GM23338 (cell line): ENCODE results near the gene CRYM. TPM values are rescaled to one million over a fixed set of nuclear protein-coding genes. Genes with fewer than 3 reads are reported as not detected.

Experiments
- ATAC-seq: fragments of 200-7000 bp; cut with Tn5 transposase; 3 replicates; pipeline ENCODE4 v1.9.1; 2020
- DNase-seq: peaks from one replicate; pipeline ENCODE4 v3.0.0-alpha.2; 2015; ENCODE audit warnings: low spot score
- H2AFZ ChIP-seq: fragments of 200-600 bp; sonication (generic); 2 replicates; pipeline ENCODE4 v1.8.0; 2016; ENCODE audit warnings: antibody characterized with exemption, mild to moderate bottlenecking, moderate library complexity
- H3F3A ChIP-seq: fragments of 200-600 bp; sonication (generic); replicated peaks from 2 replicates; pipeline ENCODE4 v1.8.0; 2017; ENCODE audit warnings: antibody characterized with exemption, mixed run types, low read depth
- H3K27ac ChIP-seq: fragments of 200-600 bp; sonication (generic); 2 replicates; pipeline ENCODE4 v1.6.1; 2016; ENCODE audit warnings: low read depth
- H3K27me3 ChIP-seq: fragments of 200-600 bp; sonication (generic); 2 replicates; pipeline ENCODE4 v1.8.0; 2016; ENCODE audit warnings: mild to moderate bottlenecking, mixed run types, moderate library complexity; ENCODE audit not compliant: insufficient read depth
- H3K36me3 ChIP-seq: fragments of 200-600 bp; sonication (generic); 2 replicates; pipeline ENCODE4 v1.8.0; 2016; ENCODE audit warnings: mild to moderate bottlenecking; ENCODE audit not compliant: insufficient read depth
- H3K4me1 ChIP-seq: fragments of 200-600 bp; sonication (generic); 2 replicates; pipeline ENCODE4 v1.8.0; 2016; ENCODE audit warnings: mild to moderate bottlenecking, moderate library complexity; ENCODE audit not compliant: insufficient read depth
- H3K4me2 ChIP-seq: fragments of 200-600 bp; sonication (generic); 2 replicates; pipeline ENCODE4 v1.7.1; 2017; ENCODE audit warnings: mixed run types
- H3K4me3 ChIP-seq: fragments of 200-600 bp; sonication (generic); 2 replicates; pipeline ENCODE4 v1.6.1; 2016; ENCODE audit warnings: mixed run types
- H3K79me2 ChIP-seq: fragments of 200-600 bp; sonication (generic); replicated peaks from 2 replicates; pipeline ENCODE4 v1.8.0; 2017; ENCODE audit warnings: mild to moderate bottlenecking; ENCODE audit not compliant: insufficient read depth
- H3K9me2 ChIP-seq: fragments of 200-600 bp; sonication (generic); 2 replicates; pipeline ENCODE4 v1.8.0; 2017; ENCODE audit not compliant: insufficient read depth
- H4K20me1 ChIP-seq: fragments of 200-600 bp; sonication (generic); replicated peaks from 2 replicates; pipeline ENCODE4 v1.8.0; 2017; ENCODE audit warnings: mild to moderate bottlenecking; ENCODE audit not compliant: insufficient read depth
- H3K27ac Mint-ChIP-seq: 2 replicates; pipeline ENCODE4 v1.8.0; 2020; ENCODE audit warnings: inconsistent platforms, mild to moderate bottlenecking, moderate library complexity, mixed read lengths
- H3K27me3 Mint-ChIP-seq: 3 replicates; pipeline ENCODE4 v1.8.0; 2022; ENCODE audit warnings: low read depth, mild to moderate bottlenecking, moderate library complexity, mixed read lengths, inconsistent platforms; ENCODE audit not compliant: insufficient read depth, poor library complexity
- H3K36me3 Mint-ChIP-seq: 3 replicates; pipeline ENCODE4 v1.8.0; 2021; ENCODE audit warnings: low read depth, mild to moderate bottlenecking, inconsistent platforms, moderate library complexity, mixed read lengths
- H3K4me1 Mint-ChIP-seq: 3 replicates; pipeline ENCODE4 v1.8.0; 2020; ENCODE audit warnings: mild to moderate bottlenecking, inconsistent platforms, mixed read lengths
- H3K4me3 Mint-ChIP-seq: 3 replicates; pipeline ENCODE4 v1.8.0; 2021; ENCODE audit warnings: moderate library complexity, mild to moderate bottlenecking, inconsistent platforms, mixed read lengths
- H3K9me3 Mint-ChIP-seq: 3 replicates; pipeline ENCODE4 v1.8.0; 2020; ENCODE audit warnings: moderate library complexity, mild to moderate bottlenecking, inconsistent platforms, mixed read lengths
- ETS1 ChIP-seq: IDR thresholded peaks from 2 replicates; pipeline ENCODE4 v1.6.1; 2016; ENCODE audit warnings: antibody characterized with exemption
- EZH2 ChIP-seq: fragments of 200-600 bp; sonication (generic); IDR thresholded peaks from one replicate; pipeline ENCODE4 v1.8.0; 2017; ENCODE audit warnings: antibody characterized with exemption, mild to moderate bottlenecking, low read depth; ENCODE audit not compliant: unreplicated experiment
- EZH2phosphoT487 ChIP-seq: fragments of 200-600 bp; sonication (generic); IDR thresholded peaks from one replicate; pipeline ENCODE4 v1.8.1; 2018; ENCODE audit warnings: antibody characterized with exemption; ENCODE audit not compliant: unreplicated experiment
- JUNB ChIP-seq: IDR thresholded peaks from one replicate; pipeline ENCODE4 v1.6.1; 2016; ENCODE audit warnings: antibody characterized with exemption; ENCODE audit not compliant: unreplicated experiment
- NANOG ChIP-seq: IDR thresholded peaks from 2 replicates; pipeline ENCODE4 v1.6.1; 2016; ENCODE audit warnings: antibody characterized with exemption, borderline replicate concordance
- POLR2AphosphoS5 ChIP-seq: IDR thresholded peaks from 2 replicates; pipeline ENCODE4 v1.6.1; 2016; ENCODE audit warnings: antibody characterized with exemption, low read depth
- STAT1 ChIP-seq: IDR thresholded peaks from one replicate; pipeline ENCODE4 v1.6.1; 2016; ENCODE audit warnings: antibody characterized with exemption; ENCODE audit not compliant: unreplicated experiment
- ZNF114 ChIP-seq: fragments of 250-450 bp; sonication (Bioruptor Pico); IDR thresholded peaks from 2 replicates; pipeline ENCODE4 v1.5.0; 2020; ENCODE audit warnings: mild to moderate bottlenecking, moderate library complexity
- ZNF331 ChIP-seq: fragments of 250-450 bp; sonication (Bioruptor Pico); IDR thresholded peaks from 2 replicates; pipeline ENCODE4 v1.5.0; 2020; ENCODE audit warnings: low read depth, mild to moderate bottlenecking, moderate library complexity
- polyA plus RNA-seq: library from polyadenylated mRNA; unstranded; fragments of >200 nt; fragmentation: Nextera tagmentation; extraction: Ambion mirVana; gene quantifications from 2 replicates; pipeline ENCODE4 v1.2.1, GENCODE V29; 2016
- total RNA-seq: library from RNA; depleted of rRNA; stranded (reverse); fragments of >200 nt; shearing (Covaris generic); gene quantifications from 2 replicates; pipeline ENCODE4 v1.2.3, GENCODE V29; 2014
- TF ChIP-seq, protein P1 (sequence below): fragments of 250-450 bp; sonication (Bioruptor Pico); IDR thresholded peaks from 2 replicates; pipeline ENCODE4 v1.5.0; 2020; ENCODE audit warnings: mild to moderate bottlenecking, moderate library complexity
- TF ChIP-seq, protein P2 (sequence below), 2 experiments: fragments of 200-600 bp in 1 of 2; sonication (generic) in 1 of 2; conservative IDR thresholded peaks; 2 replicates each; pipeline versions ENCODE4 v1.5.1 to v1.6.1; 2016 to 2017; ENCODE audit warnings: antibody characterized with exemption in 2 of 2, low read depth in 2 of 2, mild to moderate bottlenecking in 2 of 2, moderate library complexity in 1 of 2
- TF ChIP-seq, protein P3 (sequence below): IDR thresholded peaks from one replicate; pipeline ENCODE4 v1.6.1; 2018; ENCODE audit warnings: antibody characterized with exemption; ENCODE audit not compliant: unreplicated experiment

The CRYM gene
- total and polyA plus RNA-seq, 2 experiments from 2014 or later = 15.2 to 18.0 TPM

GRCh38 chr16:21283521-21284289 lies 5.6 kb upstream of the CRYM start:
- Mint-ChIP-seq H3K9me3 (peaks cover 4% of the 10 kb centered on the region; the same call in 2 of the 3 replicates), H3K27me3 (peaks cover 8% of the 10 kb centered on the region), H3K36me3 (no peaks in the 10 kb centered on the region), H3K4me1 (peaks cover 13% of the 10 kb centered on the region), H3K4me3 (peak overlapping the region; percentile 88), H3K27ac (no peak overlapping the region)
- no peak for TF ChIP-seq EZH2phosphoT487
- no peak for TF ChIP-seq EZH2
- TF ChIP-seq, protein P1, sequence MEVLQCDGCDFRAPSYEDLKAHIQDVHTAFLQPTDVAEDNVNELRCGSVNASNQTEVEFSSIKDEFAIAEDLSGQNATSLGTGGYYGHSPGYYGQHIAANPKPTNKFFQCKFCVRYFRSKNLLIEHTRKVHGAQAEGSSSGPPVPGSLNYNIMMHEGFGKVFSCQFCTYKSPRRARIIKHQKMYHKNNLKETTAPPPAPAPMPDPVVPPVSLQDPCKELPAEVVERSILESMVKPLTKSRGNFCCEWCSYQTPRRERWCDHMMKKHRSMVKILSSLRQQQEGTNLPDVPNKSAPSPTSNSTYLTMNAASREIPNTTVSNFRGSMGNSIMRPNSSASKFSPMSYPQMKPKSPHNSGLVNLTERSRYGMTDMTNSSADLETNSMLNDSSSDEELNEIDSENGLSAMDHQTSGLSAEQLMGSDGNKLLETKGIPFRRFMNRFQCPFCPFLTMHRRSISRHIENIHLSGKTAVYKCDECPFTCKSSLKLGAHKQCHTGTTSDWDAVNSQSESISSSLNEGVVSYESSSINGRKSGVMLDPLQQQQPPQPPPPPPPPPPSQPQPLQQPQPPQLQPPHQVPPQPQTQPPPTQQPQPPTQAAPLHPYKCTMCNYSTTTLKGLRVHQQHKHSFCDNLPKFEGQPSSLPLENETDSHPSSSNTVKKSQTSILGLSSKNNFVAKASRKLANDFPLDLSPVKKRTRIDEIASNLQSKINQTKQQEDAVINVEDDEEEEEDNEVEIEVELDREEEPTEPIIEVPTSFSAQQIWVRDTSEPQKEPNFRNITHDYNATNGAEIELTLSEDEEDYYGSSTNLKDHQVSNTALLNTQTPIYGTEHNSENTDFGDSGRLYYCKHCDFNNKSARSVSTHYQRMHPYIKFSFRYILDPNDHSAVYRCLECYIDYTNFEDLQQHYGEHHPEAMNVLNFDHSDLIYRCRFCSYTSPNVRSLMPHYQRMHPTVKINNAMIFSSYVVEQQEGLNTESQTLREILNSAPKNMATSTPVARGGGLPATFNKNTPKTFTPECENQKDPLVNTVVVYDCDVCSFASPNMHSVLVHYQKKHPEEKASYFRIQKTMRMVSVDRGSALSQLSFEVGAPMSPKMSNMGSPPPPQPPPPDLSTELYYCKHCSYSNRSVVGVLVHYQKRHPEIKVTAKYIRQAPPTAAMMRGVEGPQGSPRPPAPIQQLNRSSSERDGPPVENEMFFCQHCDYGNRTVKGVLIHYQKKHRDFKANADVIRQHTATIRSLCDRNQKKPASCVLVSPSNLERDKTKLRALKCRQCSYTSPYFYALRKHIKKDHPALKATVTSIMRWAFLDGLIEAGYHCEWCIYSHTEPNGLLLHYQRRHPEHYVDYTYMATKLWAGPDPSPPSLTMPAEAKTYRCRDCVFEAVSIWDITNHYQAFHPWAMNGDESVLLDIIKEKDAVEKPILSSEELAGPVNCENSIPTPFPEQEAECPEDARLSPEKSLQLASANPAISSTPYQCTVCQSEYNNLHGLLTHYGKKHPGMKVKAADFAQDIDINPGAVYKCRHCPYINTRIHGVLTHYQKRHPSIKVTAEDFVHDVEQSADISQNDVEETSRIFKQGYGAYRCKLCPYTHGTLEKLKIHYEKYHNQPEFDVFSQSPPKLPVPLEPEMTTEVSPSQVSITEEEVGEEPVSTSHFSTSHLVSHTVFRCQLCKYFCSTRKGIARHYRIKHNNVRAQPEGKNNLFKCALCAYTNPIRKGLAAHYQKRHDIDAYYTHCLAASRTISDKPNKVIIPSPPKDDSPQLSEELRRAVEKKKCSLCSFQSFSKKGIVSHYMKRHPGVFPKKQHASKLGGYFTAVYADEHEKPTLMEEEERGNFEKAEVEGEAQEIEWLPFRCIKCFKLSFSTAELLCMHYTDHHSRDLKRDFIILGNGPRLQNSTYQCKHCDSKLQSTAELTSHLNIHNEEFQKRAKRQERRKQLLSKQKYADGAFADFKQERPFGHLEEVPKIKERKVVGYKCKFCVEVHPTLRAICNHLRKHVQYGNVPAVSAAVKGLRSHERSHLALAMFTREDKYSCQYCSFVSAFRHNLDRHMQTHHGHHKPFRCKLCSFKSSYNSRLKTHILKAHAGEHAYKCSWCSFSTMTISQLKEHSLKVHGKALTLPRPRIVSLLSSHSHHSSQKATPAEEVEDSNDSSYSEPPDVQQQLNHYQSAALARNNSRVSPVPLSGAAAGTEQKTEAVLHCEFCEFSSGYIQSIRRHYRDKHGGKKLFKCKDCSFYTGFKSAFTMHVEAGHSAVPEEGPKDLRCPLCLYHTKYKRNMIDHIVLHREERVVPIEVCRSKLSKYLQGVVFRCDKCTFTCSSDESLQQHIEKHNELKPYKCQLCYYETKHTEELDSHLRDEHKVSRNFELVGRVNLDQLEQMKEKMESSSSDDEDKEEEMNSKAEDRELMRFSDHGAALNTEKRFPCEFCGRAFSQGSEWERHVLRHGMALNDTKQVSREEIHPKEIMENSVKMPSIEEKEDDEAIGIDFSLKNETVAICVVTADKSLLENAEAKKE (CRISPR knock-in tag) = no peak
- TF ChIP-seq POLR2AphosphoS5 = peak; percentile 59
- TF ChIP-seq, protein P2, sequence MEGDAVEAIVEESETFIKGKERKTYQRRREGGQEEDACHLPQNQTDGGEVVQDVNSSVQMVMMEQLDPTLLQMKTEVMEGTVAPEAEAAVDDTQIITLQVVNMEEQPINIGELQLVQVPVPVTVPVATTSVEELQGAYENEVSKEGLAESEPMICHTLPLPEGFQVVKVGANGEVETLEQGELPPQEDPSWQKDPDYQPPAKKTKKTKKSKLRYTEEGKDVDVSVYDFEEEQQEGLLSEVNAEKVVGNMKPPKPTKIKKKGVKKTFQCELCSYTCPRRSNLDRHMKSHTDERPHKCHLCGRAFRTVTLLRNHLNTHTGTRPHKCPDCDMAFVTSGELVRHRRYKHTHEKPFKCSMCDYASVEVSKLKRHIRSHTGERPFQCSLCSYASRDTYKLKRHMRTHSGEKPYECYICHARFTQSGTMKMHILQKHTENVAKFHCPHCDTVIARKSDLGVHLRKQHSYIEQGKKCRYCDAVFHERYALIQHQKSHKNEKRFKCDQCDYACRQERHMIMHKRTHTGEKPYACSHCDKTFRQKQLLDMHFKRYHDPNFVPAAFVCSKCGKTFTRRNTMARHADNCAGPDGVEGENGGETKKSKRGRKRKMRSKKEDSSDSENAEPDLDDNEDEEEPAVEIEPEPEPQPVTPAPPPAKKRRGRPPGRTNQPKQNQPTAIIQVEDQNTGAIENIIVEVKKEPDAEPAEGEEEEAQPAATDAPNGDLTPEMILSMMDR (conservative IDR thresholded peaks at IDR 0.05; ENCODE audit: low read depth in 2 of 2) = peak; percentile 42 to 51
- no peak for TF ChIP-seq ETS1
- TF ChIP-seq ZNF331 (CRISPR knock-in tag) = no peak
- TF ChIP-seq NANOG = no peak
- TF ChIP-seq, protein P3, sequence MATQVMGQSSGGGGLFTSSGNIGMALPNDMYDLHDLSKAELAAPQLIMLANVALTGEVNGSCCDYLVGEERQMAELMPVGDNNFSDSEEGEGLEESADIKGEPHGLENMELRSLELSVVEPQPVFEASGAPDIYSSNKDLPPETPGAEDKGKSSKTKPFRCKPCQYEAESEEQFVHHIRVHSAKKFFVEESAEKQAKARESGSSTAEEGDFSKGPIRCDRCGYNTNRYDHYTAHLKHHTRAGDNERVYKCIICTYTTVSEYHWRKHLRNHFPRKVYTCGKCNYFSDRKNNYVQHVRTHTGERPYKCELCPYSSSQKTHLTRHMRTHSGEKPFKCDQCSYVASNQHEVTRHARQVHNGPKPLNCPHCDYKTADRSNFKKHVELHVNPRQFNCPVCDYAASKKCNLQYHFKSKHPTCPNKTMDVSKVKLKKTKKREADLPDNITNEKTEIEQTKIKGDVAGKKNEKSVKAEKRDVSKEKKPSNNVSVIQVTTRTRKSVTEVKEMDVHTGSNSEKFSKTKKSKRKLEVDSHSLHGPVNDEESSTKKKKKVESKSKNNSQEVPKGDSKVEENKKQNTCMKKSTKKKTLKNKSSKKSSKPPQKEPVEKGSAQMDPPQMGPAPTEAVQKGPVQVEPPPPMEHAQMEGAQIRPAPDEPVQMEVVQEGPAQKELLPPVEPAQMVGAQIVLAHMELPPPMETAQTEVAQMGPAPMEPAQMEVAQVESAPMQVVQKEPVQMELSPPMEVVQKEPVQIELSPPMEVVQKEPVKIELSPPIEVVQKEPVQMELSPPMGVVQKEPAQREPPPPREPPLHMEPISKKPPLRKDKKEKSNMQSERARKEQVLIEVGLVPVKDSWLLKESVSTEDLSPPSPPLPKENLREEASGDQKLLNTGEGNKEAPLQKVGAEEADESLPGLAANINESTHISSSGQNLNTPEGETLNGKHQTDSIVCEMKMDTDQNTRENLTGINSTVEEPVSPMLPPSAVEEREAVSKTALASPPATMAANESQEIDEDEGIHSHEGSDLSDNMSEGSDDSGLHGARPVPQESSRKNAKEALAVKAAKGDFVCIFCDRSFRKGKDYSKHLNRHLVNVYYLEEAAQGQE = peak; percentile 8
- no peak for TF ChIP-seq STAT1
- TF ChIP-seq JUNB = no peak
- TF ChIP-seq ZNF114 (CRISPR knock-in tag) = no peak
- peak; percentile 96 for ATAC-seq
- Histone ChIP-seq H3K27ac (no peak overlapping the region), H3K4me1 (peaks cover 5% of the 10 kb centered on the region; the same call in 1 of the 2 replicates), H3K27me3 (peaks cover 15% of the 10 kb centered on the region; the same call in 1 of the 2 replicates), H3K4me2 (peak overlapping the region; percentile 70), H3F3A (no peaks in the 10 kb centered on the region), H2AFZ (peak overlapping the region; percentile 86; the same call in 1 of the 2 replicates), H3K36me3 (no peaks in the 10 kb centered on the region), H4K20me1 (no peaks in the 10 kb centered on the region), H3K9me2 (no peaks in the 10 kb centered on the region), H3K79me2 (no peaks in the 10 kb centered on the region), H3K4me3 (peak overlapping the region; percentile 79)
- DNase-seq = peak; percentile 89
